Activated gamma-delta T cell treated with anti-CD3 and anti-CD28 coated beads, Interleukin-2, amount 50 U/mL, for 16 hours (primary cell): ENCODE measurements around the gene EME1.
A peak's percentile ranks its signal among the peaks of the same experiment; 100 is the strongest.

Experiments used
- DNase-seq: peaks from one replicate; pipeline ENCODE4 v3.0.0-alpha.2; 2020; ENCODE audit warnings: low read depth

The EME1 gene

GRCh38 chr17:50348522-50349242 is 24.3 kb upstream of the EME1 start:
- DNase-seq: no peak

- DNase-seq: no peak
These were observed 23.8 kb upstream of the EME1 start for GRCh38 chr17:50349243-50349600.

DNA sequence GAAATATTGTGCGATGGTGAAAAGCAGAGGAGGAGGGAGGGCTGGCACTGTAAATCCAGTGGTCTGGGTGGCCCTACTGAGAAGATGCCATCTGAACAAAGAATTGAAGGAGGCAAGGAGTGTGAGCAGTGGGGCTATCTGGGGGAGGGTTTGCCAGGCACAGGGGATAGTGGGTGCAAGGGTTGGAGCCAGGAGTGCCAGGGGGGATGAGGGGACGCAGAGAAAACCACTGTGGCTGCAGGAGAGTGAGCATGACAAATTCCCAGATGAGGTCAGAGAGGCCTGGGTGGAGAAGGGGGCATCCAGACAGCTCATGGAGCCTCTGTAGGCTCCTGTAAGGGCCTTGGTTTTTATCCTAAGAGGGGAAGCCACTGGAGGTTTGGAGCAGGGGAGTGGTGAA is 22.3 kb upstream of the EME1 start:
- DNase-seq: no peak

- no peak for DNase-seq
These were observed 20.8 kb upstream of the EME1 start for GRCh38 chr17:50352072-50352692.

DNA sequence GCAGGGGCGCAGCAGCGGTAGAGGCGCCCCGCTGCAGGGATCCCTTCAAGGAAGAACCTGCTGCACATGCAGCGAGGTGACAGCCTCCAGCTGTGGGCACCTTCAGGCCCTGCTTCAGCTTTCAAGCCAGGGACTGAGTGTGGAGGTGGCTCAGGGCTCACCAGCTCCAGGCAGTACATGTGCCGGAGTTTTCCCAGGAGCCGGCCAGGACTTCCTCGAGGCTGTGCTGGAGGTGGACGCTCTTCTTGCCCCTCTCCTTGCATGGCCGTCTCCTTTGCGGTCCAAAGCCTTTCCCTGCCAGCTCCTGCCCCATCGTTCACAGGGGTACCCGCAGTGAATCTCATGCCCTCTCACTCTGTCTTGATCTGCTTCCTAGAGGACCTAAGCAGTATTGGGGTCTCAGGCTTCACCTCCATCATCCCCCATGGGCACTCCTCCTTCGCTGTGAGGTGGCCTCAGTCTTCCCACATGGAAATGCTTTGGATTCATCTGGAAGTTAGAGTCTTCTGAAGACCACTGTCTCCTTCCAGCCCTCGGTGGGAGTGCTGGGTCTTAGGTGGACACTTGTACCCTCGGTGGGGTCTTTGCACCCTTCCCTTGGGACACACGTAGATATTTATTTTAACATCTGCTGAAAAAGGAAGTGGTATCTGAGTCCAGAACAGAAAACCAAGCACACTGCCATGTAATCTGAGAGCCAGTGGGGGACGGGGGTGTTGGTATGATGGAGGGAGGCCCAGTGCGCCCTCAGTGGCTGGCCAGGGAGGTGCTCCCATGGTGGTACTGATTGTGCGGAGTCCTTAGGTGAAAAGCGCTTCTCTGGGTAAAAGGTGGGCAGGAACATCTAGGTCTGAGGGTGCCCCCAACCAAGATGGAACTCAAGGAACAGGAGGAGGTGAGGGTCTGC is 20.1 kb upstream of the EME1 start:
- DNase-seq: no peak

DNA sequence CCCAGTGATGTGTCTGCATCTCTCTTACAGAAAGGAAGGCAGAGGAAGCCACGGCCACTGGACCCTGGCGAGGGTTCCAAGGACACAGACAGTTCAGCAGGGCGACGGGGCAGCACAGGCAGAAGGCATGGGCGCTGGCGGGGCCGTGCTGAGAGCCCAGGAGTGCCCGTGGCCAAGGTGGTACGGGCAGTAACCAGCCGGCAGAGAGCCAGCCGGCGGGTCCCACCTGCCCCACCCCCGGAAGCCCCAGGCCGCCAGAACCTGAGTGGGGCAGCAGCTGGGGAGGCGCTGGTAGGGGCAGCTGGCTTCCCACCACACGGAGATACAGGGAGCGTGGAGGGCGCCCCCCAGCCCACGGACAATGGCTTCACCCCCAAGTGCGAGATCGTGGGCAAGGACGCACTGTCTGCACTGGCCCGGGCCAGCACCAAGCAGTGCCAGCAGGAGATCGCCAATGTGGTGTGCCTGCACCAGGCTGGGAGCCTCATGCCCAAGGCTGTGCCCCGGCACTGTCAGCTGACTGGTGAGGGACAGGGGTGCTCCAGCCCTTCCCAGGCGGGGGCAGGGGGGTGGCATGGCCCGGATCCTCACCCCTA is 19.3 kb upstream of the EME1 start:
- no peak for DNase-seq

DNA sequence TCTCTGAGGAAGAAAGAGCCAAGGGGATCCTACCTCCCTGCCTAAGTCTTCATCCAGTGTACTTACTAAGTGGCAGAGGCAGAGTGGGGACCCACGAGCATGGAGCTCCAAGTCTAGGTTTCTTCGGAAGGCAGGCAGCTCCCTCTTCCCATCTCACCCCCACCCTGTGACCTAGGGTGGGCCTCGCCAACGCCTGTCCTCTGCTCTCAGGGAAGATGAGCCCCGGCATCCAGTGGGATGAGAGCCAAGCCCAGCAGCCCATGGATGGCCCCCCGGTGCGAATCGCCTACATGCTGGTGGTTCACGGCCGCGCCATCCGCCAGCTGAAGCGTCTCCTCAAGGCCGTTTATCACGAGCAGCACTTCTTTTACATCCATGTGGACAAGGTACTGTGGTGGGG is 18.8 kb upstream of the EME1 start:
- no peak for DNase-seq

DNA sequence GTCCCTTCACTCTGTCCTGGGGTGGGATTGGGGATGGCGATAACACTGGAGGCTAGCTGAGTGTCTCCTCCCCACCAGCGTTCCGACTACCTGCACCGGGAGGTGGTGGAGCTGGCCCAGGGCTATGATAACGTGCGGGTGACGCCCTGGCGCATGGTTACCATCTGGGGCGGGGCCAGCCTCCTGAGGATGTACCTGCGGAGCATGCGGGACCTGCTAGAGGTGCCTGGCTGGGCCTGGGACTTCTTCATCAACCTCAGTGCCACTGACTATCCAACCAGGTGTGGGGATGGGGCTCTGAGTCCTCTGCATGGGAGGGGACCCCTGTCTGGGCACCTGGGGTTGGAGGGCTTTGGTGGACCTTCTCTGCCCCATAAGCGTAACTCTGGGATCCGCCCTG is 18.3 kb upstream of the EME1 start:
- no peak for DNase-seq

- DNase-seq: no peak
These were observed 17.7 kb upstream of the EME1 start for GRCh38 chr17:50355336-50355700.

- DNase-seq: no peak
These were observed 17.2 kb upstream of the EME1 start for GRCh38 chr17:50355701-50356341.

DNA sequence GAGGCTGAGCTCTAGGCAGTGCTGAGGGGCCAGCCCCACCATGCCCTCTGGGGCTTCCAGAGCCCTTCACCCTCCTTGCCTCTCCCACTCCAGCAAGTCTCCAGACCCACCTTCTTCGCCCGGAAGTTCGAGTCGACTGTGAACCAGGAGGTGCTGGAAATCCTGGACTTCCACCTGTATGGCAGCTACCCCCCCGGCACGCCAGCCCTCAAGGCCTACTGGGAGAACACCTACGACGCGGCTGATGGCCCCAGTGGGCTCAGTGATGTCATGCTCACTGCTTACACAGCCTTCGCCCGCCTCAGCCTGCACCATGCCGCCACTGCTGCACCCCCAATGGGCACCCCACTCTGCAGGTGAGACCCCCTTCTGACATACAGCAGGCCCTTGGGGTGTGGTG is 16.6 kb upstream of the EME1 start:
- DNase-seq: no peak

DNA sequence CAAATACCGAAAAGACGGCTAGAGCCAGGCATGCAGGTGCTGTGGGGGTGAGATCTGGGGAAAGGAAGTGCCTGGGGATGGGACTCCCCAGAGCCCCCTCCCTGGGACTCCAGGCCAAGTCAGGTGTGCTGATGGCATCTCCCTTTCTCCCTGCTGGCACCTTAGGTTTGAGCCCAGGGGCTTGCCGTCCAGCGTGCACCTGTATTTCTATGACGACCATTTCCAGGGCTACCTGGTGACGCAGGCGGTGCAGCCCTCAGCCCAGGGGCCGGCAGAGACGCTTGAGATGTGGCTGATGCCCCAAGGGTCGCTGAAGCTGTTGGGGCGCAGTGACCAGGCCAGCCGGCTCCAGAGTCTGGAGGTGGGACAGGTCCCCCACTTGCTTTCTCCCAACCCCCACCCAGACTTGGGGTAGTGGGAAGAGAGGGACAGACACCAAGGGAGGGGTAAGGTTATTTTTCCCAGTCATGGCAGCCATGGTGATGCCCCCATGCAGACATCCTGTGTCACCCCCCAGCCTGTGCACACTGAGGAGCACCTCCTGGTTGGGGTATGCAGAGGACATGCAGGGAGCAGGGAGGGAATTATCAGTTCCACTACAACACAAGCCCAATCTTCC is 16.0 kb upstream of the EME1 start:
- no peak for DNase-seq

GRCh38 chr17:50358177-50358576 is 14.9 kb upstream of the EME1 start:
- no peak for DNase-seq

DNA sequence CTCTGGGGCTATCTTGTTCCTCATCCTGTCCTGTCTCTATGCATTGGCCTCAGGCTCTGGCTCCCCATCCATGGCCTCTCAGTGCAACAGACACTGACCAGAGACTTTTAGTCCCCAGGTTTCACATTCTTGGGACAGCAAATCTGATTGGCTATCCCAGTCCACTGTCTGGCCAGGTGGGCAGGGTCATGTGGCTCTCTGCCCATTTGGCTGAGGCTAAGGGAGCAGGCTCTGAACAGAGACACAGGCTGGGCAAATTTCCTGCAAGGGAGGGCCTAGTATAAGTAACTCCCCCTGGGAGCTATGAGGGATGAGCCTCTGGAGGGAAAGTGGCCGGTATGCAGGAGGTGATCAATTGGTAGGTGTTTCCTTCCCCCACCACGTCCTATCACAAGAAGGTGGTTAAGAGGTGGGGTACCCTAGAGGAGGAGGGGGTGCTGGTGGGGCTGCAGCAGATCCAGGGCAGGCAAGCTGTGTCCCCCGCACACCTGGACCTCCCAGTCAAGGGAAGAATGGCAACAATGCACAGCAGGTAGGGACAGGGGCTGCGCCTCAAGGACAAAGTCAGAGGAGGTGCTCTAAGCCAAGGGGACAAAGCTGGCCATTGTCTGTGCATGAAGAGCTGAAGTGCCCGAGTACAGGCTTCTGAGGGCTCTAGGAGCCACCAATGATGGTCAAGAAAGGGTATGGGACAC is 13.9 kb upstream of the EME1 start:
- no peak for DNase-seq

GRCh38 chr17:50359998-50360461 is 13.0 kb upstream of the EME1 start:
- no peak for DNase-seq

DNA sequence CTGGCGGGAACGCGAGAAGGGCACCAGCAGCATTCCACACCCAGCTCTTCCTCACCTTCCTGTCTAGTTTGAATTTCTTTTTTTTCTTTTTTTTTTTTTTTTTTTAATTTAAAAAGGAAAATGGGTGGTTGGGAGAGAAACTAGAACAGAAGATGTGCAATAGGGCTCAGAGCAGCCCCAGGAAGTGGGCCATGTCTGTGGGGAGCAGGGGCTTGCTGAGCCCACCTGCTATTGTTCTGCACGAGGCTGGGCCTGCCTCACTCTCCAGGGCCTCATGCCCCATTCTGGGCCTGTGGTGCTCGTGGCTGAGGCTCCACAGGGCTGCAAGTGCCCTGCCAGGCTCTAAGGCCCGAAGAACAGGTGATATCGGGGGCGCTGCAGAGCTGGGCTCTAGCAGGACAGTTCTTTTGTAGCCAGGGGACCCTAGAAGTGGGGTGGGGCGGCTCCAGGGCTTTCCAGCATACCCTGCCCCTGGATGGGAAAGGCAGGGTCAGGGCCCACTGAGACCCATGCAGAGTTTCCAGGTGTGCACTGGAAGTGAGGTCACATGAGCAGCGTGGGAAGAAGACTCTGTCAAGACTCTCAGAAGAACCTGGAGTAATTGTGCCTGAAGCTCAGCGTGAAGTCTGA is 12.4 kb upstream of the EME1 start:
- no peak for DNase-seq

DNA sequence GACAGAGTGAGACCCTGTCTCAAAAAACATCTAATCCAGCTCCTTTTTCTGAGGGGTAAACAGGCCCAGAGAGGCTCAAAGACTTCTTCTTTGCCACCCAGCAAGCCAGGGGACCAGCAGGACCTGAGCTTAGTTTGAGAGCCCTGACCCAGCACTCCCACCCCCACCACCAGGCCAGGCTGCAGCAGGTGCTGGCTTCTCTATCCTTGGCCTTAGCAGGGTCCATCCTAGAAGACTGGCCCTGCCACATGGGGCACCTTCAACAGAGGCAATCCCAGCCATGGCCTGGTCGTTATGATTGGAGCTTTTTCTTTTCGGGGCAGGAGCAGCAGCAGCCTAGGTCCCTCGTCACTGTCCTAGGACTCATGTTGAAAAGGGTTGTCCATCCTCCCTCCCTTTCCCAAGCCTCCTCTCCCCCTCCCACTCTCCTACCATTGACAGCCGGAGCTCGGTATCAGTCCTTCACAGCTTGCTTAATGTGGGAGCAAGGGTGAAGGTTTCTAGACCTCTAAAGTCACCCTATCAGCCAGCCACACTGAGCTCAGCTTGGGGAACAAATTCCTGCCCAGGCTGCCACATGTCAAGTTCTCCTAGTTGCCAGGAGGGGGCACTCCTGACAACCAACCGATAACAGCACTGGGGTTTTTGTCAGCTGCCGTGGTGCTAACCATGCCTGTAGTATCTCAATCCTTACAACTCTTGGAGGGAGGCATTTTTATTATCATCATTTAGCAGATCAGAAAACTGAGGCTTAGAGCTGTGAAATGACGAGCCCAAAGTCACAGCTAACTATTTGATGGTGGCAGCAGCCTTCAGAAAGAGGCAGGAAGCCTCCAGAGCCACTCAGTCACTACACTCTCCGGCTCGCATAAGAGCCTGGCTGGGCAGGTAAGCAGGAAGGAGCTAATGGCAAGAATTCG is 11.2 kb upstream of the EME1 start:
- peak; percentile 30 for DNase-seq

DNA sequence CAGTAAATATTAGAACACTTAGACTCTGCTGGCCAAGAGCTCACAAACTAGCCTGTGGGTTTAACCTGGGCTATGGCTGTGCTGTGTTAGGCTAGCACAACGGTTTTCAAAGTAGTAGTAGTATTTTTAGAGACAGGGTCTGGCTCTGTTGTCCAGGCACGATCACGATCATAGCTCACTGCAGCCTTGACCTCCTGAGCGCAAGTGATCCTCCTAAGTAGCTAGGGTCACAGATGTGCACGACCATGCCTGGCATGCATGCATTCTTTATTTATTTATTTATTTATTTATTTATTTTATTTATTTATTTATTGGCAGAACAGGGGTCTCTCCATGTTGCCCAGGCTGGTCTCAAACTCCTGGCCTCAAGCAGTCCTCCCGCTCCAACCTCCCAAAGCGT is 10.4 kb upstream of the EME1 start:
- no peak for DNase-seq
